Activated gamma-delta T cell treated with anti-CD3 and anti-CD28 coated beads, Interleukin-2, amount 50 U/mL, for 16 hours (primary cell): ENCODE results near the gene KIF2C.
"Not testable (repeated sequence)": the region's sequence is repeated elsewhere in the genome, so short reads cannot be mapped to it uniquely, and the experiment has no call there.

Experiments used
- DNase-seq: peaks from one replicate; pipeline ENCODE4 v3.0.0-alpha.2; 2020; ENCODE audit warnings: low read depth

KIF2C gene

GRCh38 chr1:44812822-44813543 lies 73.3 kb downstream of the KIF2C start:
- DNase-seq = no peak

- DNase-seq = not testable (repeated sequence)
Measured at GRCh38 chr1:44815926-44816325, 76.3 kb downstream of the KIF2C start.

GRCh38 chr1:44817307-44817706 lies 77.7 kb downstream of the KIF2C start:
- no peak for DNase-seq
